ENCODE data around the gene RMND1.
"Not testable (repeated sequence)": the region's sequence is repeated elsewhere in the genome, so short reads cannot be mapped to it uniquely, and the experiment has no call there.

RMND1 gene

GRCh38 chr6:151451417-151451949 is 443 bp downstream of the RMND1 start:
- DNase-seq = no peak

- DNase-seq = not testable (repeated sequence)
Measured at GRCh38 chr6:151450928-151451327, 998 bp downstream of the RMND1 start.

GRCh38 chr6:151448623-151449022 is 3.3 kb downstream of the RMND1 start:
- no peak for DNase-seq

GRCh38 chr6:151447237-151447636 is 4.7 kb downstream of the RMND1 start:
- no peak for DNase-seq

GRCh38 chr6:151445482-151445881 is 6.4 kb downstream of the RMND1 start:
- no peak for DNase-seq

GRCh38 chr6:151443911-151444621 is 7.9 kb downstream of the RMND1 start:
- DNase-seq = no peak

GRCh38 chr6:151443454-151443853 is 8.5 kb downstream of the RMND1 start:
- no peak for DNase-seq

- DNase-seq = no peak
Measured at GRCh38 chr6:151442371-151442770, 9.6 kb downstream of the RMND1 start.

- no peak for DNase-seq
Measured at GRCh38 chr6:151441390-151442166, 10.3 kb downstream of the RMND1 start.

- DNase-seq = peak in 1 of 5 experiments; percentile 43
Measured at GRCh38 chr6:151440930-151441329, 11.0 kb downstream of the RMND1 start.

GRCh38 chr6:151440498-151440897 is 11.4 kb downstream of the RMND1 start:
- no peak for DNase-seq

GRCh38 chr6:151437401-151437800 is 14.5 kb downstream of the RMND1 start:
- DNase-seq = no peak

GRCh38 chr6:151436802-151437201 is 15.1 kb downstream of the RMND1 start:
- DNase-seq = no peak

GRCh38 chr6:151436300-151436699 is 15.6 kb downstream of the RMND1 start:
- DNase-seq = no peak

GRCh38 chr6:151434369-151434768 is 17.6 kb downstream of the RMND1 start:
- no peak for DNase-seq

- no peak for DNase-seq
Measured at GRCh38 chr6:151432651-151433050, 19.3 kb downstream of the RMND1 start.

- no peak for DNase-seq
Measured at GRCh38 chr6:151431337-151431736, 20.6 kb downstream of the RMND1 start.

- no peak for DNase-seq
Measured at GRCh38 chr6:151430886-151431285, 21.0 kb downstream of the RMND1 start.

GRCh38 chr6:151428093-151428735 is 23.7 kb downstream of the RMND1 start:
- DNase-seq = no peak

- DNase-seq = no peak
Measured at GRCh38 chr6:151425561-151425960, 26.4 kb downstream of the RMND1 start.

- DNase-seq = no peak
Measured at GRCh38 chr6:151422981-151423380, 28.9 kb downstream of the RMND1 start.

GRCh38 chr6:151417477-151417876 is 34.4 kb downstream of the RMND1 start:
- no peak for DNase-seq

- DNase-seq = no peak
Measured at GRCh38 chr6:151414641-151415260, 37.2 kb downstream of the RMND1 start.
